ENCODE data around the gene OR6M1. TPM values are rescaled to one million over a fixed set of nuclear protein-coding genes. Genes with fewer than 3 reads are reported as not detected.

The OR6M1 gene
- total and polyA plus RNA-seq, 9 of the 15 experiments (the other 6 are each of a cell fraction or from before 2014, with no cell fraction given), result not detected

GRCh38 chr11:123783536-123783935 is 22.6 kb downstream of the OR6M1 start:
- H3K79me2 ChIP-seq (ENCODE audit: control insufficient read depth, insufficient read depth, low read length), result no peaks in the 10 kb centered on the region
- no peaks in the 10 kb centered on the region for H4K20me1 ChIP-seq (replicated peaks; ENCODE audit: control insufficient read depth, insufficient read depth, low read length)
- ATAC-seq, result no peak
- in situ Hi-C loops (cut with MboI) (no loop called here), intact Hi-C loops (cut with micrococcal nuclease) (no loop called here)
- no peaks in the 10 kb centered on the region for H3K9me3 ChIP-seq (replicated peaks; ENCODE audit: control insufficient read depth, insufficient read depth, low read depth, low read length)
- no peak overlapping the region for H3K4me2 ChIP-seq (ENCODE audit: insufficient read depth, low read length)
- H3K27me3 ChIP-seq (ENCODE audit: control insufficient read depth in 2 of 2, insufficient read depth in 2 of 2, low read length in 2 of 2), result no peaks in the 10 kb centered on the region
- CTCF ChIA-PET (ENCODE audit: low intra/inter-chr PET ratio), result no interaction called here
- H3K9me1 ChIP-seq (ENCODE audit: control insufficient read depth, insufficient read depth, low read length), result no peaks in the 10 kb centered on the region
- no peak overlapping the region for H2AFZ ChIP-seq (ENCODE audit: low read depth, low read length)
- H3K36me3 ChIP-seq (ENCODE audit: control insufficient read depth, insufficient read depth, low read length), result no peaks in the 10 kb centered on the region
- FAIRE-seq, result no peak
- H3K4me1 ChIP-seq (replicated peaks in 1 of 2; ENCODE audit: control insufficient read depth in 2 of 2, insufficient read depth in 2 of 2, low read length in 2 of 2), result no peaks in the 10 kb centered on the region
- BruUV-seq (replicated peaks), result no TSS peak
- no peak overlapping the region for H3K4me3 ChIP-seq
- POLR2A ChIA-PET, result no interaction called here
- no peak for DNase-seq (ENCODE audit: extremely low read depth in 1 of 4, low spot score in 3 of 4)
- 0% methylated on average over 1 of the region's 1 CpG for WGBS (ENCODE audit: insufficient coverage, low coverage, missing lambda C conversion rate)
- no peak overlapping the region for H3K9ac ChIP-seq (ENCODE audit: insufficient read depth in 1 of 2, low read depth in 2 of 2, low read length in 2 of 2)
- H3K27ac ChIP-seq (ENCODE audit: extremely low read depth, low read depth, low read length), result no peak overlapping the region
- TF ChIP-seq FOXJ2 (tag; IDR thresholded peaks at IDR 0.05) (no peak), U2AF1 (optimal IDR thresholded peaks at IDR 0.05; ENCODE audit: low read depth, low read length) (no peak), ZNF224 (CRISPR knock-in tag; IDR thresholded peaks at IDR 0.05) (no peak), E2F6 (IDR thresholded peaks at IDR 0.05; ENCODE audit: borderline replicate concordance in 1 of 2, extremely low read depth in 1 of 2, insufficient read depth in 1 of 2, insufficient read length in 1 of 2, low read depth in 1 of 2, low read length in 1 of 2, poor library complexity in 1 of 2, severe bottlenecking in 1 of 2) (no peak), RBM15 (IDR thresholded peaks at IDR 0.05; ENCODE audit: insufficient read depth, low read length) (no peak), GTF3C2 (IDR thresholded peaks at IDR 0.05; ENCODE audit: borderline replicate concordance, extremely low read depth, insufficient read length) (no peak)

Data from K562 (cell line).